Neural progenitor cell (in vitro differentiated cells): ENCODE results near the gene SLC6A7. TPM values are rescaled to one million over a fixed set of nuclear protein-coding genes. Genes with fewer than 3 reads are reported as not detected.

Experiments used
- DNase-seq: peaks from one replicate; pipeline ENCODE4 v3.0.0-alpha.2; 2016; ENCODE audit warnings: low spot score
- H2AFZ ChIP-seq: fragments of 200-600 bp; sonication (generic); replicated peaks from 2 replicates; pipeline ENCODE4 v1.6.1; 2016; ENCODE audit warnings: antibody characterized with exemption
- H3F3A ChIP-seq: fragments of 200-600 bp; sonication (generic); 2 replicates; pipeline ENCODE4 v1.6.1; 2016; ENCODE audit warnings: antibody characterized with exemption, low read depth
- H3K27ac ChIP-seq: fragments of 200-600 bp; sonication (generic); 2 replicates; pipeline ENCODE4 v1.5.1; 2016; ENCODE audit warnings: mild to moderate bottlenecking
- H3K27me3 ChIP-seq: fragments of 200-600 bp; sonication (generic); 2 replicates; pipeline ENCODE4 v1.6.1; 2016; ENCODE audit warnings: mild to moderate bottlenecking, moderate library complexity
- H3K36me3 ChIP-seq: fragments of 200-600 bp; sonication (generic); 2 replicates; pipeline ENCODE4 v1.5.1; 2016
- H3K4me1 ChIP-seq: fragments of 200-600 bp; sonication (generic); 2 replicates; pipeline ENCODE4 v1.6.1; 2016; ENCODE audit warnings: mixed run types
- H3K4me2 ChIP-seq: fragments of 200-600 bp; sonication (generic); 2 replicates; pipeline ENCODE4 v1.6.1; 2016
- H3K4me3 ChIP-seq: fragments of 200-600 bp; sonication (generic); 2 replicates; pipeline ENCODE4 v1.5.1; 2016
- H3K79me2 ChIP-seq: fragments of 200-600 bp; sonication (generic); 2 replicates; pipeline ENCODE4 v1.6.1; 2016; ENCODE audit warnings: low read depth
- H3K9ac ChIP-seq: fragments of 200-600 bp; sonication (generic); 2 replicates; pipeline ENCODE4 v1.6.1; 2016
- H3K9me3 ChIP-seq: fragments of 200-600 bp; sonication (generic); 2 replicates; pipeline ENCODE4 v1.5.1; 2016; ENCODE audit warnings: low read depth
- H4K20me1 ChIP-seq: fragments of 200-600 bp; sonication (generic); 2 replicates; pipeline ENCODE4 v1.6.1; 2016; ENCODE audit warnings: low read depth
- H3K27ac Mint-ChIP-seq: 3 replicates; pipeline ENCODE4 v1.8.0; 2021; ENCODE audit warnings: mixed read lengths
- H3K27me3 Mint-ChIP-seq: 2 replicates; pipeline ENCODE4 v1.8.0; 2022; ENCODE audit warnings: low read depth, mild to moderate bottlenecking, inconsistent platforms, moderate library complexity, mixed read lengths; ENCODE audit not compliant: insufficient read depth
- H3K36me3 Mint-ChIP-seq: 3 replicates; pipeline ENCODE4 v1.8.0; 2021; ENCODE audit warnings: mixed read lengths
- H3K4me1 Mint-ChIP-seq: 3 replicates; pipeline ENCODE4 v1.8.0; 2021; ENCODE audit warnings: mixed read lengths
- H3K4me3 Mint-ChIP-seq: 3 replicates; pipeline ENCODE4 v1.8.0; 2021; ENCODE audit warnings: mild to moderate bottlenecking, moderate library complexity, mixed read lengths
- H3K9me3 Mint-ChIP-seq: 3 replicates; pipeline ENCODE4 v1.8.0; 2020; ENCODE audit warnings: mixed read lengths
- EZH2 ChIP-seq: fragments of 200-600 bp; sonication (generic); IDR thresholded peaks from 2 replicates; pipeline ENCODE4 v1.6.1; 2017; ENCODE audit warnings: antibody characterized with exemption, mild to moderate bottlenecking, moderate library complexity
- EZH2phosphoT487 ChIP-seq: fragments of 200-600 bp; sonication (generic); IDR thresholded peaks from 2 replicates; pipeline ENCODE4 v1.6.1; 2017; ENCODE audit warnings: antibody characterized with exemption
- total RNA-seq: library from RNA; depleted of rRNA; stranded (reverse); fragments of >200 nt; gene quantifications from 2 replicates; pipeline ENCODE4 v1.2.3, GENCODE V29; 2015; ENCODE audit warnings: low replicate concordance
- TF ChIP-seq, protein P1 (sequence below): fragments of 200-600 bp; sonication (generic); IDR thresholded peaks from 2 replicates; pipeline ENCODE4 v1.5.1; 2017; ENCODE audit warnings: antibody characterized with exemption, mild to moderate bottlenecking

SLC6A7 gene
- total RNA-seq, 1 donor from 2014 or later = not detected

DNA sequence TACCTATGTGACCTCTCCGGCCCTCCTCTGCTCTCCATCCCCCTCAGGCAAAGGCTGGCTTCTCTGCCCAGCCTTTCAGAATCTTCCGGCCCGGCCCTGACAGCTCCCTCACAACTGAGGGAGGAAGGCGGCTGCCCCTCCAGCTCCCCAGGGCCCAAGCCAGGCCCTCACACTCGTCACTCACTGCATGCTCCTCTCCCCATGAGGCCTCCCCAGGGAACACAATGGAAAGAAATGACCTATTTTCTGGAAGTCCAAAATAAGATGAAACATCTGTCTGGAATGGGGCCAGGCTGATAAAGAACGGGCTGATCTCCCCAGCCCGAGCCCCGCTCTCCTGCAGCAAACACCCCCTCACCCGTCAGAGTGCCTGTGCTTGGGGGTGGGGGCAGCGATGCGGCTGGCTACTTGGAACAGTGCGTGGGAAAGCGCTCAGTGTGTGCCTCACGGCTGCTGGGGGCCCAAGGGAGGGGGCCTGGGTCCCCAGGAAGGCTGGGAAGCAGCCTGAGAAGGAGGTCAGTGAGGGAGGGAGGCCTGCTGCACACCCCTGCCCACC is 45.5 kb upstream of the SLC6A7 start:
- Histone ChIP-seq H3K4me3 (no peak overlapping the region), H3K9me3 (no peaks in the 10 kb centered on the region), H3K27ac (no peak overlapping the region), H3K9ac (no peak overlapping the region), H3K27me3 (no peaks in the 10 kb centered on the region), H4K20me1 (no peaks in the 10 kb centered on the region), H3F3A (peaks cover 7% of the 10 kb centered on the region), H3K4me1 (peaks cover 38% of the 10 kb centered on the region), H3K4me2 (peak overlapping the region; percentile 30), H3K36me3 (no peaks in the 10 kb centered on the region), H3K79me2 (no peaks in the 10 kb centered on the region), H2AFZ (peak overlapping the region; percentile 15)
- Mint-ChIP-seq H3K27me3 (peaks cover 3% of the 10 kb centered on the region), H3K4me3 (no peak overlapping the region), H3K36me3 (peaks cover 2% of the 10 kb centered on the region), H3K4me1 (peaks cover 65% of the 10 kb centered on the region), H3K9me3 (no peaks in the 10 kb centered on the region), H3K27ac (peak overlapping the region; percentile 69)
- no peak for TF ChIP-seq EZH2
- TF ChIP-seq, protein P1, sequence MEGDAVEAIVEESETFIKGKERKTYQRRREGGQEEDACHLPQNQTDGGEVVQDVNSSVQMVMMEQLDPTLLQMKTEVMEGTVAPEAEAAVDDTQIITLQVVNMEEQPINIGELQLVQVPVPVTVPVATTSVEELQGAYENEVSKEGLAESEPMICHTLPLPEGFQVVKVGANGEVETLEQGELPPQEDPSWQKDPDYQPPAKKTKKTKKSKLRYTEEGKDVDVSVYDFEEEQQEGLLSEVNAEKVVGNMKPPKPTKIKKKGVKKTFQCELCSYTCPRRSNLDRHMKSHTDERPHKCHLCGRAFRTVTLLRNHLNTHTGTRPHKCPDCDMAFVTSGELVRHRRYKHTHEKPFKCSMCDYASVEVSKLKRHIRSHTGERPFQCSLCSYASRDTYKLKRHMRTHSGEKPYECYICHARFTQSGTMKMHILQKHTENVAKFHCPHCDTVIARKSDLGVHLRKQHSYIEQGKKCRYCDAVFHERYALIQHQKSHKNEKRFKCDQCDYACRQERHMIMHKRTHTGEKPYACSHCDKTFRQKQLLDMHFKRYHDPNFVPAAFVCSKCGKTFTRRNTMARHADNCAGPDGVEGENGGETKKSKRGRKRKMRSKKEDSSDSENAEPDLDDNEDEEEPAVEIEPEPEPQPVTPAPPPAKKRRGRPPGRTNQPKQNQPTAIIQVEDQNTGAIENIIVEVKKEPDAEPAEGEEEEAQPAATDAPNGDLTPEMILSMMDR = no peak
- no peak for TF ChIP-seq EZH2phosphoT487
- no peak for DNase-seq

DNA sequence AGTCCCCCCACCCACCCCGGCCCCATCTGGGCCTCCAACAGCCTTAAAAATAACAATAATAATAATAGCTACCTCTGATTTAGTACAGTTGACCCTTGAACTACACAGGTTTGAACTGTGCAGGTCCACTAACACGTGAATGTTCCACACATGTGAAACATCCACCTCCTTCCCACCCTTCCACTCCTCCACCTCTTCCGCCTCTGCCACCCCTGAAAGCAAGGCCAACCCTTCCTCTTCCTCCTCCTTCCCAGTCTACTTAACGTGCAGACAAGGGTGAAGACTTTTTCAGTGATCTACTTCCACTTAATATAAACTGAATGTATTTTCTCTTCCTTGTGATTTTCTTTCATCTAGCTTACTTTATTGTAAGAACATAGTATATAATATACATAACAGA is 45.0 kb upstream of the SLC6A7 start:
- Histone ChIP-seq H3K79me2 (no peaks in the 10 kb centered on the region), H3F3A (peaks cover 7% of the 10 kb centered on the region), H3K4me1 (peaks cover 36% of the 10 kb centered on the region), H3K4me3 (no peak overlapping the region), H3K9me3 (no peaks in the 10 kb centered on the region), H2AFZ (no peak overlapping the region), H3K36me3 (no peaks in the 10 kb centered on the region), H3K9ac (no peak overlapping the region), H3K27me3 (no peaks in the 10 kb centered on the region), H3K27ac (no peak overlapping the region), H3K4me2 (peak overlapping the region; percentile 9), H4K20me1 (no peaks in the 10 kb centered on the region)
- Mint-ChIP-seq H3K36me3 (peaks cover 2% of the 10 kb centered on the region), H3K27ac (peak overlapping the region; percentile 26), H3K27me3 (peaks cover 3% of the 10 kb centered on the region), H3K9me3 (no peaks in the 10 kb centered on the region), H3K4me1 (peaks cover 62% of the 10 kb centered on the region), H3K4me3 (peak overlapping the region; percentile 2)
- TF ChIP-seq, protein P1 = no peak
- no peak for TF ChIP-seq EZH2
- TF ChIP-seq EZH2phosphoT487 = no peak
- no peak for DNase-seq

DNA sequence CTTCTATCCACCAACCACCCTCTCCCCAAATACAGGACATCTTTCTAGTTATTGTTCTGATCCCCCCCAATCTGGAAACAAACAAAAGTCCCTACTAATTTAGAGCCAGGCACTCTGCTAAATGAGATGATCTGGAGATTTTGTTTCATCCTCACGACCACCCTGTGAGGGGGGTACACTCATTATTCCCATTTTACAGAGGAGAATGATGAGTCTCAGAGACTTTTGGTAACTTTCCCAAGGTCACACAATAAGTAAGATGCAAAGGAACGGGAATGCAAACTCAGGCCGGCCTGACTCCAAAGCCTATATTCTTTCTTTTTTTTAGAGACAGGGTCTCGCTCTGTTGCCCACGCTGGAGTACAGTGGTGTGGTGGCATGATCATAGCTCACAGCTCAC is 43.6 kb upstream of the SLC6A7 start:
- H2AFZ ChIP-seq = no peak overlapping the region
- peaks cover 6% of the 10 kb centered on the region for H3F3A ChIP-seq
- H3K27ac ChIP-seq = no peak overlapping the region
- peaks cover 54% of the 10 kb centered on the region for H3K4me1 Mint-ChIP-seq
- H3K27ac Mint-ChIP-seq = peak overlapping the region; percentile 62
- H3K79me2 ChIP-seq = no peaks in the 10 kb centered on the region
- H3K9me3 Mint-ChIP-seq = no peaks in the 10 kb centered on the region
- no peaks in the 10 kb centered on the region for H4K20me1 ChIP-seq
- H3K27me3 ChIP-seq = no peaks in the 10 kb centered on the region
- H3K9me3 ChIP-seq = no peaks in the 10 kb centered on the region
- no peak overlapping the region for H3K4me3 Mint-ChIP-seq
- peaks cover 2% of the 10 kb centered on the region for H3K36me3 Mint-ChIP-seq
- no peaks in the 10 kb centered on the region for H3K36me3 ChIP-seq
- H3K9ac ChIP-seq = no peak overlapping the region
- H3K4me1 ChIP-seq = peaks cover 32% of the 10 kb centered on the region
- TF ChIP-seq EZH2phosphoT487 = no peak
- TF ChIP-seq, protein P1 = no peak
- no peak for TF ChIP-seq EZH2
- H3K27me3 Mint-ChIP-seq = peaks cover 5% of the 10 kb centered on the region
- H3K4me3 ChIP-seq = no peak overlapping the region
- DNase-seq = no peak
- H3K4me2 ChIP-seq = no peak overlapping the region
